IMR-90 (cell line): ENCODE data around the gene MND1. TPM values are rescaled to one million over a fixed set of nuclear protein-coding genes. Genes with fewer than 3 reads are reported as not detected.

Experiments used
- ATAC-seq: fragments of 200-7000 bp; cut with Tn5 transposase; 2 replicates; pipeline ENCODE4 v1.9.1; 2020; ENCODE audit warnings: low read depth, mild to moderate bottlenecking, moderate library complexity
- BruUV-seq: library from RNA; stranded (reverse); fragments of 400-500 nt; replicated peaks from 2 replicates; lab custom pipeline; 2021; lab: Mats Ljungman, UMichigan
- CTCF ChIA-PET: fragments of 300-600 bp; formaldehyde crosslinking; extraction: SDS; loops from one replicate; lab custom pipeline; 2021; ENCODE audit warnings: antibody characterized with exemption; lab: Yijun Ruan, JAX
- POLR2A ChIA-PET: fragments of 300-600 bp; sonication (Branson Sonifier 250); formaldehyde crosslinking; loops from one replicate; lab custom pipeline; 2022; ENCODE audit warnings: antibody characterized with exemption; ENCODE audit not compliant: unreplicated experiment; lab: Charles Lee
- DNase-seq: peaks from one replicate; pipeline ENCODE4 v3.0.0; 2013
- H2AFZ ChIP-seq: replicated peaks from 2 replicates; pipeline ENCODE3; 2013; ENCODE audit warnings: low read length, mild to moderate bottlenecking; ENCODE audit not compliant: poor library complexity
- H2AK5ac ChIP-seq: 2 replicates; pipeline ENCODE4 v1.6.1; 2013; ENCODE audit warnings: low read depth, low read length, inconsistent platforms
- H2AK9ac ChIP-seq: replicated peaks from 2 replicates; pipeline ENCODE3; 2013; ENCODE audit warnings: mild to moderate bottlenecking, low read depth, low read length, moderate library complexity; ENCODE audit not compliant: poor library complexity
- H2BK120ac ChIP-seq: 2 replicates; pipeline ENCODE4 v1.6.1; 2013; ENCODE audit warnings: low read depth, low read length, inconsistent platforms
- H2BK15ac ChIP-seq: 3 replicates; pipeline ENCODE4 v1.6.1; 2013; ENCODE audit warnings: low read depth, low read length, inconsistent platforms
- H2BK20ac ChIP-seq: 2 replicates; pipeline ENCODE4 v1.6.1; 2013; ENCODE audit warnings: low read depth, mild to moderate bottlenecking, inconsistent platforms, low read length, moderate library complexity
- H2BK5ac ChIP-seq: 2 replicates; pipeline ENCODE4 v1.6.1; 2013; ENCODE audit warnings: mild to moderate bottlenecking, low read depth, low read length, inconsistent platforms; ENCODE audit not compliant: poor library complexity, severe bottlenecking
- H3K14ac ChIP-seq: replicated peaks from 2 replicates; pipeline ENCODE4 v1.6.1; 2013; ENCODE audit warnings: low read depth, low read length, inconsistent platforms
- H3K18ac ChIP-seq: 2 replicates; pipeline ENCODE4 v1.6.1; 2013; ENCODE audit warnings: low read depth, low read length, control low read depth
- H3K23ac ChIP-seq: 2 replicates; pipeline ENCODE4 v1.6.1; 2013; ENCODE audit warnings: low read depth, low read length, inconsistent platforms
- H3K27ac ChIP-seq: 2 replicates; pipeline ENCODE4 v1.5.1; 2013; ENCODE audit warnings: mild to moderate bottlenecking, control low read depth, low read length; ENCODE audit not compliant: insufficient read depth
- H3K27me3 ChIP-seq: 2 replicates; pipeline ENCODE4 v1.6.1; 2013; ENCODE audit warnings: low read length; ENCODE audit not compliant: control insufficient read depth, insufficient read depth
- H3K36me3 ChIP-seq: 2 replicates; pipeline ENCODE4 v1.6.1; 2013; ENCODE audit warnings: low read length, mixed read lengths; ENCODE audit not compliant: control insufficient read depth, insufficient read depth
- H3K4ac ChIP-seq: 2 replicates; pipeline ENCODE4 v1.6.1; 2013; ENCODE audit warnings: low read depth, low read length, inconsistent platforms
- H3K4me1 ChIP-seq: 2 replicates; pipeline ENCODE4 v1.6.1; 2013; ENCODE audit warnings: low read length, mixed read lengths; ENCODE audit not compliant: control insufficient read depth, insufficient read depth
- H3K4me2 ChIP-seq: 2 replicates; pipeline ENCODE4 v1.6.1; 2013; ENCODE audit warnings: low read depth, mild to moderate bottlenecking, control low read depth, low read length, moderate library complexity
- H3K4me3 ChIP-seq: 2 replicates; pipeline ENCODE4 v1.5.1; 2013; ENCODE audit warnings: low read depth, mild to moderate bottlenecking, control low read depth, low read length, moderate library complexity; ENCODE audit not compliant: insufficient read depth
- H3K56ac ChIP-seq: 2 replicates; pipeline ENCODE4 v1.6.1; 2013; ENCODE audit warnings: low read length, inconsistent platforms; ENCODE audit not compliant: insufficient read depth; ENCODE audit errors: extremely low read depth
- H3K79me1 ChIP-seq, 2 experiments: 2 replicates each; pipeline ENCODE4 v1.6.1; 2013; ENCODE audit warnings: low read length in 2 of 2, inconsistent platforms in 1 of 2, low read depth in 1 of 2
- H3K9ac ChIP-seq: 2 replicates; pipeline ENCODE4 v1.6.1; 2013; ENCODE audit warnings: low read depth, low read length, control low read depth
- H3K9me1 ChIP-seq: 2 replicates; pipeline ENCODE4 v1.6.1; 2013; ENCODE audit warnings: low read length, inconsistent platforms; ENCODE audit not compliant: insufficient read depth
- H3K9me3 ChIP-seq: 2 replicates; pipeline ENCODE4 v1.6.1; 2013; ENCODE audit warnings: low read length; ENCODE audit not compliant: control insufficient read depth, insufficient read depth
- H4K20me1 ChIP-seq: 2 replicates; pipeline ENCODE4 v1.6.1; 2013; ENCODE audit warnings: low read length, inconsistent platforms; ENCODE audit not compliant: insufficient read depth
- H4K5ac ChIP-seq: 2 replicates; pipeline ENCODE4 v1.6.1; 2013; ENCODE audit warnings: mild to moderate bottlenecking, low read depth, low read length, control low read depth
- H4K8ac ChIP-seq, 2 experiments: 2 replicates each; pipeline ENCODE4 v1.6.1; 2013; ENCODE audit warnings: low read depth in 2 of 2, low read length in 2 of 2, control low read depth in 1 of 2, inconsistent platforms in 1 of 2
- H4K91ac ChIP-seq: 2 replicates; pipeline ENCODE4 v1.6.1; 2013; ENCODE audit warnings: low read depth, low read length, inconsistent platforms; ENCODE audit not compliant: insufficient read depth
- FOS ChIP-seq: fragments of 150-350 bp; IDR thresholded peaks from 2 replicates; pipeline ENCODE4 v1.6.1; 2016; ENCODE audit warnings: low read depth, low read length
- MXI1 ChIP-seq: IDR thresholded peaks from 2 replicates; pipeline ENCODE4 v1.6.1; 2012; ENCODE audit warnings: low read depth, mild to moderate bottlenecking, low read length, moderate library complexity, borderline replicate concordance
- WGBS, 2 experiments: methylation state at CpG; one replicate each; pipeline versions ENCODE4 v1.1.5 to v1.1.7; 2013; ENCODE audit warnings: missing lambda C conversion rate in 2 of 2; ENCODE audit not compliant: insufficient read length in 1 of 2; ENCODE audit errors: extremely low coverage in 2 of 2; 5-methylcytosine and 5-hydroxymethylcytosine counted together
- dilution Hi-C: fragments of 300-500 bp; cut with HindIII; formaldehyde crosslinking; loops from one replicate; pipeline ENCODE4 v1.14.3; 2018; ENCODE audit warnings: low sequenced_read_pairs; ENCODE audit not compliant: unreplicated experiment
- in situ Hi-C: fragments of 300-500 bp; cut with MboI; formaldehyde crosslinking; loops from 3 replicates; pipeline ENCODE4 v1.14.3; 2019; ENCODE audit warnings: low sequenced_read_pairs, inconsistent platforms, mixed read lengths
- intact Hi-C: fragments of 100-400 bp; cut with micrococcal nuclease; formaldehyde crosslinking; loops from 2 replicates; pipeline ENCODE4 v1.10.0; 2022
- polyA plus RNA-seq, 3 experiments: library from polyadenylated mRNA; depleted of rRNA; stranded (reverse); fragments of >200 nt; gene quantifications; 2 replicates each; pipeline ENCODE4 v1.2.3, GENCODE V29; 2012; ENCODE audit warnings: low replicate concordance in 1 of 3
- total RNA-seq: library from RNA; depleted of rRNA; stranded (reverse); fragments of >200 nt; gene quantifications from 2 replicates; pipeline ENCODE4 v1.2.3, GENCODE V29; 2012

Gene MND1
- total and polyA plus RNA-seq, 2 of the 4 experiments (the other 2 are of a cell fraction) = 0.36 to 3.5 TPM

DNA sequence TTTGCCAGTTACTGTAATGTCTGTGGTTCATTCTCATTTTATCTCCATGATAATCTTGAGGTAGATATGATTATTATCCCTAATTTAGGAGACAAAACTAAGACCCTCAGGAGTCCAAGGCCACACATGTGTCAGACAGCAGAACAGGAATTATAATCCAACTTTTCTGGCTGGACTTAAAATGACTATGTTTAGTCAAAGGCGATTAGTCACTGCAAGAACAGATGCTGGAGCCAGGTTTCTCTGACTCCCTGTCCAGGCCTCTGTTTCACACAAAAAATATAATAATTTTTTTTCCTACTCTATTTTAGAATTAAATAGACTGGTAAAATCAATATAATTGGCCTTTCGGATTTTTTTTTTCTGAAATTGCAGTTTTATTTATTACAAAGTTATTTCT lies 64.9 kb downstream of the MND1 start:
- no peak overlapping the region for H3K14ac ChIP-seq
- peak overlapping the region; percentile 46; the same call in 1 of the 2 replicates for H3K4me2 ChIP-seq
- no peak overlapping the region for H2BK15ac ChIP-seq
- H4K20me1 ChIP-seq = no peaks in the 10 kb centered on the region
- H4K8ac ChIP-seq = no peak overlapping the region
- dilution Hi-C loops (no loop called here), intact Hi-C loops (no loop called here), in situ Hi-C loops (no loop called here)
- no peaks in the 10 kb centered on the region for H3K79me1 ChIP-seq
- H2BK20ac ChIP-seq = no peak overlapping the region
- H4K5ac ChIP-seq = no peak overlapping the region
- ATAC-seq (peak; percentile 92), DNase-seq (peak; percentile 89)
- no CpG with 5 or more reads among the region's 2 CpGs for WGBS, 2 experiments
- H2BK5ac ChIP-seq = peak overlapping the region; percentile 81
- no peak overlapping the region for H3K23ac ChIP-seq
- no peak overlapping the region for H2AFZ ChIP-seq
- no peak overlapping the region for H3K4me3 ChIP-seq
- no peak overlapping the region for H2AK5ac ChIP-seq
- no peak overlapping the region for H3K4ac ChIP-seq
- H3K27ac ChIP-seq = no peak overlapping the region
- no peak overlapping the region for H3K18ac ChIP-seq
- no peaks in the 10 kb centered on the region for H3K36me3 ChIP-seq
- no TSS peak for BruUV-seq
- H3K4me1 ChIP-seq = peaks cover 3% of the 10 kb centered on the region; the same call in 1 of the 2 replicates
- CTCF ChIA-PET = interaction anchor here (0.7 to 0.9 kb wide), 2 partner anchors 12 to 57 kb away, joined by 3 to 4 read pairs; partner anchors contain the start of gene TMEM131L
- H3K9me1 ChIP-seq = 0 out of 2 replicates have a peak, but pooled peaks cover 3% of the 10 kb centered on the region
- no peak overlapping the region for H3K9ac ChIP-seq
- no peaks in the 10 kb centered on the region for H3K9me3 ChIP-seq
- no peak overlapping the region for H2BK120ac ChIP-seq
- 0 out of 2 replicates have a peak, but pooled peaks have one; percentile 14 for TF ChIP-seq FOS
- no peak for TF ChIP-seq MXI1
- no peak overlapping the region for H3K56ac ChIP-seq
- POLR2A ChIA-PET = no interaction called here
- H4K91ac ChIP-seq = no peak overlapping the region
- H3K27me3 ChIP-seq = no peaks in the 10 kb centered on the region
- H2AK9ac ChIP-seq = no peak overlapping the region
